Measurements from ENCODE around the gene TRH.

DNA sequence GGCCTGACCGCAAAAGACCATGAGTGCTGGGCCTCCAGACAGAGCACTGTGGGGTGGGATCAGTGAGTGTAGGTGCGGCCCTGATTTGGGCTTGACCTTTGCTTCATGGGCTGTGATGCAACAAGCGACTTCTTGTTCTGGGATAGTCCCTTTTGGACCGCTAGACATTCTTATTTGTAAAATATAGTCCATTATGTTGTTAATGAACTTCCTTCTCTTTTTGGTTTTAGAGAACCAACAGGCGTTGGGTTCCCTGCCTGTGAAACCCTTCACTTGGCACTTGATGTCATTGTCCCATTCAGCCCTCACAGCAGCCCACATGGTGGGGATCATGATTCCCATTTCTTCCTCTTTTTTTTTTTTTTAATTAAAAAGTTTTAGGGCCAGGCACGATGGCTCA, 15.8 kb upstream of the TRH start:
- no peak for TF ChIP-seq POLR2A (IDR thresholded peaks at IDR 0.05; ENCODE audit: low read depth, low read length)
- TF ChIP-seq, protein P1, sequence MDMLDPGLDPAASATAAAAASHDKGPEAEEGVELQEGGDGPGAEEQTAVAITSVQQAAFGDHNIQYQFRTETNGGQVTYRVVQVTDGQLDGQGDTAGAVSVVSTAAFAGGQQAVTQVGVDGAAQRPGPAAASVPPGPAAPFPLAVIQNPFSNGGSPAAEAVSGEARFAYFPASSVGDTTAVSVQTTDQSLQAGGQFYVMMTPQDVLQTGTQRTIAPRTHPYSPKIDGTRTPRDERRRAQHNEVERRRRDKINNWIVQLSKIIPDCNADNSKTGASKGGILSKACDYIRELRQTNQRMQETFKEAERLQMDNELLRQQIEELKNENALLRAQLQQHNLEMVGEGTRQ (IDR thresholded peaks at IDR 0.05; ENCODE audit: low read depth, low read length): no peak
- TF ChIP-seq, protein P2, sequence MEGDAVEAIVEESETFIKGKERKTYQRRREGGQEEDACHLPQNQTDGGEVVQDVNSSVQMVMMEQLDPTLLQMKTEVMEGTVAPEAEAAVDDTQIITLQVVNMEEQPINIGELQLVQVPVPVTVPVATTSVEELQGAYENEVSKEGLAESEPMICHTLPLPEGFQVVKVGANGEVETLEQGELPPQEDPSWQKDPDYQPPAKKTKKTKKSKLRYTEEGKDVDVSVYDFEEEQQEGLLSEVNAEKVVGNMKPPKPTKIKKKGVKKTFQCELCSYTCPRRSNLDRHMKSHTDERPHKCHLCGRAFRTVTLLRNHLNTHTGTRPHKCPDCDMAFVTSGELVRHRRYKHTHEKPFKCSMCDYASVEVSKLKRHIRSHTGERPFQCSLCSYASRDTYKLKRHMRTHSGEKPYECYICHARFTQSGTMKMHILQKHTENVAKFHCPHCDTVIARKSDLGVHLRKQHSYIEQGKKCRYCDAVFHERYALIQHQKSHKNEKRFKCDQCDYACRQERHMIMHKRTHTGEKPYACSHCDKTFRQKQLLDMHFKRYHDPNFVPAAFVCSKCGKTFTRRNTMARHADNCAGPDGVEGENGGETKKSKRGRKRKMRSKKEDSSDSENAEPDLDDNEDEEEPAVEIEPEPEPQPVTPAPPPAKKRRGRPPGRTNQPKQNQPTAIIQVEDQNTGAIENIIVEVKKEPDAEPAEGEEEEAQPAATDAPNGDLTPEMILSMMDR (conservative IDR thresholded peaks at IDR 0.05; ENCODE audit: low read depth, low read length): no peak
- no peak for TF ChIP-seq RAD21 (IDR thresholded peaks at IDR 0.05; ENCODE audit: low read length)
- no peak for TF ChIP-seq MXI1 (IDR thresholded peaks at IDR 0.05; ENCODE audit: borderline replicate concordance, low read depth, low read length)
- no peak for TF ChIP-seq FOS (IDR thresholded peaks at IDR 0.05; ENCODE audit: low read depth, low read length)
- no peak for TF ChIP-seq CHD1 (IDR thresholded peaks at IDR 0.05; ENCODE audit: low read depth, low read length)
- no peak for TF ChIP-seq SMC3 (IDR thresholded peaks at IDR 0.05; ENCODE audit: low read depth, low read length)
- TF ChIP-seq RFX5 (IDR thresholded peaks at IDR 0.05; ENCODE audit: low read depth, low read length): no peak
- no peak for TF ChIP-seq RCOR1 (IDR thresholded peaks at IDR 0.05; ENCODE audit: insufficient replicate concordance, low read length)
- TF ChIP-seq BHLHE40 (IDR thresholded peaks at IDR 0.05; ENCODE audit: low read depth, low read length): no peak
- TF ChIP-seq, protein P3, sequence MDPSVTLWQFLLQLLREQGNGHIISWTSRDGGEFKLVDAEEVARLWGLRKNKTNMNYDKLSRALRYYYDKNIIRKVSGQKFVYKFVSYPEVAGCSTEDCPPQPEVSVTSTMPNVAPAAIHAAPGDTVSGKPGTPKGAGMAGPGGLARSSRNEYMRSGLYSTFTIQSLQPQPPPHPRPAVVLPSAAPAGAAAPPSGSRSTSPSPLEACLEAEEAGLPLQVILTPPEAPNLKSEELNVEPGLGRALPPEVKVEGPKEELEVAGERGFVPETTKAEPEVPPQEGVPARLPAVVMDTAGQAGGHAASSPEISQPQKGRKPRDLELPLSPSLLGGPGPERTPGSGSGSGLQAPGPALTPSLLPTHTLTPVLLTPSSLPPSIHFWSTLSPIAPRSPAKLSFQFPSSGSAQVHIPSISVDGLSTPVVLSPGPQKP (IDR thresholded peaks at IDR 0.05; ENCODE audit: borderline replicate concordance, low read depth, low read length): no peak
